Common myeloid progenitor, CD34-positive (primary cell): ENCODE measurements around the gene BAIAP2.

ENCODE experiments used
- CTCF ChIA-PET: fragments of 350-600 bp; sonication (Branson Sonifier 250); formaldehyde crosslinking; loops from one replicate; lab custom pipeline; 2021; ENCODE audit warnings: antibody characterized with exemption; lab: Charles Lee
- POLR2A ChIA-PET: fragments of 350-600 bp; sonication (Branson Sonifier 250); formaldehyde crosslinking; loops from one replicate; lab custom pipeline; 2021; ENCODE audit warnings: antibody characterized with exemption; lab: Charles Lee
- DNase-seq, 3 donors: peaks; one replicate each; pipeline versions ENCODE4 v3.0.0 to v3.0.0-alpha.2; 2013
- H3K27ac ChIP-seq, 2 experiments: 1 replicate in 1 of 2; 2 replicates in 1 of 2; pipeline ENCODE4 v1.7.0; 2013; ENCODE audit warnings: inconsistent platforms in 2 of 2, low read length in 2 of 2, mild to moderate bottlenecking in 2 of 2, low read depth in 1 of 2, moderate library complexity in 1 of 2; ENCODE audit not compliant: severe bottlenecking in 2 of 2, insufficient read depth in 1 of 2, poor library complexity in 1 of 2
- H3K27me3 ChIP-seq, 5 experiments: replicated peaks in 2 of 5; 1 replicate in 3 of 5; 2 replicates in 2 of 5; pipeline versions ENCODE4 v1.6.1 to v1.7.0; 2013; ENCODE audit warnings: low read length in 4 of 5, mild to moderate bottlenecking in 2 of 5, moderate library complexity in 2 of 5, inconsistent platforms in 1 of 5; ENCODE audit not compliant: insufficient read depth in 5 of 5, control insufficient read depth in 4 of 5
- H3K36me3 ChIP-seq, 4 experiments: 1 replicate in 2 of 4; 2 replicates in 2 of 4; pipeline versions ENCODE4 v1.6.1 to v1.7.0; 2013; ENCODE audit warnings: low read length in 3 of 4, control low read depth in 1 of 4, mild to moderate bottlenecking in 1 of 4; ENCODE audit not compliant: control insufficient read depth in 4 of 4, insufficient read depth in 4 of 4
- H3K4me1 ChIP-seq, 4 experiments: 1 replicate in 3 of 4; 2 replicates in 1 of 4; pipeline versions ENCODE4 v1.6.1 to v1.7.1; 2013; ENCODE audit warnings: low read length in 3 of 4, mild to moderate bottlenecking in 3 of 4, control low read depth in 1 of 4, inconsistent platforms in 1 of 4, moderate library complexity in 1 of 4; ENCODE audit not compliant: control insufficient read depth in 4 of 4, insufficient read depth in 4 of 4; ENCODE audit errors: control extremely low read depth in 1 of 4
- H3K4me3 ChIP-seq, 7 experiments: 1 replicate in 4 of 7; 2 replicates in 3 of 7; pipeline versions ENCODE4 v1.5.1 to v1.7.0; 2013; ENCODE audit warnings: mild to moderate bottlenecking in 7 of 7, low read length in 6 of 7, moderate library complexity in 6 of 7, inconsistent platforms in 2 of 7, low read depth in 2 of 7, control low read depth in 1 of 7; ENCODE audit not compliant: insufficient read depth in 4 of 7, control insufficient read depth in 1 of 7; ENCODE audit errors: extremely low read depth in 1 of 7
- H3K9me3 ChIP-seq, 5 experiments: 1 replicate in 4 of 5; 2 replicates in 1 of 5; pipeline versions ENCODE4 v1.6.1 to v1.7.1; 2013; ENCODE audit warnings: low read length in 4 of 5, mild to moderate bottlenecking in 2 of 5, inconsistent platforms in 1 of 5, low read depth in 1 of 5, moderate library complexity in 1 of 5; ENCODE audit not compliant: control insufficient read depth in 4 of 5, insufficient read depth in 2 of 5; ENCODE audit errors: control extremely low read depth in 1 of 5
- WGBS: methylation state at CpG from one replicate; pipeline ENCODE4 v1.1.5; 2013; ENCODE audit not compliant: insufficient coverage; 5-methylcytosine and 5-hydroxymethylcytosine counted together

Gene BAIAP2

DNA sequence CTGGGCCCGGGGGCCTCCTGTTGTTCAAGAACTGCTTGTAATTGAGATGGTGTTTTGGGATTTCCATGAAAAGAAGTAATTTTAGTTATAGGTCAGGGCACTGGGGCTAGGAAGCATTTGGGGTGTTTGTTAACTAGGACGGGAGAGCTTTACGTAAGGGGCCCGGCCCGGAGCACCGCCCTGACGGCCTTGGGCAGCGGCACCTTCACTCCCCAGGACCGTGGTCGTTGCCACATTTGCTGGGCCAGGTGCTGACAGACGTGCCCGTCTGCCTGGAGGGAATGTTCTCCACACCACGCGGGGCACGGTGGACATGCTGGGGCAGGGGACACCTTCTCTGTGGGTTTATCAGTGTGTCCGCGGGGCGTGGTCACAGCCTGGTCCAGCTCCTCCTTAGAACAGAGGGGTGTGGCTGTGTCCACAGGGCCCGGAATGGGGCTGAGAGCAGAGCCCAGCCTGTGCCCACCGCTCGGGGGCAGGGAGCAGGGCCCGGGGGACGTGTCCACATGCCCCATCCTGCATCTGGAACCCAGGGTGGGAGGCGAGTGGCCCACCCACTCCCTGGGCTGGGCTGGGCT is 57.7 kb downstream of the BAIAP2 start:
- Histone ChIP-seq H3K27me3 (no peaks in the 10 kb centered on the region), H3K4me1 (peaks cover 0 to 39% (median 23%) of the 10 kb centered on the region in 4 experiments), H3K36me3 (no peaks in the 10 kb centered on the region), H3K4me3 (no peak overlapping the region), H3K27ac (no peak overlapping the region), H3K9me3 (no peaks in the 10 kb centered on the region)
- DNase-seq = no peak
- 97% methylated on average over 24 of the region's 24 CpGs for WGBS
- ChIA-PET POLR2A (no interaction called here), CTCF (interaction anchor here (1.5 to 2.1 kb wide), 2 partner anchors 9 to 11 kb away, joined by 3 to 11 read pairs; no protein-coding TSS in a partner anchor)

- Histone ChIP-seq H3K36me3 (no peaks in the 10 kb centered on the region), H3K27ac (no peak overlapping the region), H3K27me3 (no peaks in the 10 kb centered on the region), H3K4me1 (peaks cover 0 to 42% (median 27%) of the 10 kb centered on the region in 4 experiments), H3K4me3 (peak overlapping the region in 1 of 7 experiments; percentile 4), H3K9me3 (no peaks in the 10 kb centered on the region)
- POLR2A ChIA-PET = interaction anchor here (0.6 kb wide), 1 partner anchor 68 kb away, joined by 3 read pairs; no protein-coding TSS in a partner anchor
- CTCF ChIA-PET = interaction anchor here (1.3 to 1.5 kb wide), 2 partner anchors 10 to 102 kb away, joined by 3 read pairs; partner anchors contain the start of gene CHMP6
- 96% methylated on average over 10 of the region's 21 CpGs for WGBS
- no peak for DNase-seq
These were observed 58.9 kb downstream of the BAIAP2 start for GRCh38 chr17:81093619-81094508.

DNA sequence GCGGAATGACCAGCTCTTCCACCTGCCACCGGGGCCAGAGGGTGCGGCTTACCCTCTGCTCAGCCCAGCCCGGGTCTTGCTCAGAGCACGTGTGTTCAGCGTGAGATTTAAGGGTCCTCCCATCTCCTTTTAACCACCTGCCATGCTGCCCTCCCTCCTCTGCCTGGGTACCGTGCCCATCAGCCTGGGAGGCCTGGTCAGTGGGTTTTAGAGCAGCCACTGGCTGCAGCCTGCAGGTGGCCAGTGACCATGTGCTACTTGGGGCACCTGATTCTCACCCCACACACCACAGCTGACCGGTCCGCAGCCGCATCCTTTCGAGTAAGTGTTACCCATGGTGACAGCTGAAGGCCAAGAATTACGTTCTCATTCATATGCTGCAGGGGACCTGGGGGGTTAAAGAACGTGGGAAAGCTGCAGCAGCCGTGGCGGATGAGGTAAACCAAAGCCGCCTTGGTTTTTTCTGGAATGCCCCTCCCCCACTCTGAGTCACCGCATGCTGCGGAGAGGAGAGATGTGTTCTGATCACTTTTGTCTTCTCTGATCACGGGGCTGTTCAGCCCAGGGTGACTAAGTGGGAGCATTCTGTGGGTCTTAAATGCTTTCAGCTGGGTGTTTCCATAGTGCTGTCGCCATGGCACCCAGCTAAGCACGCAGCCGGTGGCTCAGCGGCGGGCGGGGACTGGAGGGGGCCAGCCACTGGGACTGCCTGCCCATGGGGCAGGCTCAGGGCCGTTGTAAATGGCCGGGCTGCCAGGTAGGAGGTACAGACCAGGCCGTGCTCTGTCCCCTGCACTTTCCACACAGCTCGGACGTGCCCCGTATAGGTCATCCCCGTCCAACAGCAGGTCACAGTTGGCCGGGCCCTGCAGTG is 59.8 kb downstream of the BAIAP2 start:
- ChIA-PET POLR2A (no interaction called here), CTCF (interaction anchor here (0.8 to 1.3 kb wide), 2 partner anchors 9 to 103 kb away, joined by 3 read pairs; partner anchors contain the start of gene CHMP6)
- no peaks in the 10 kb centered on the region for H3K36me3 ChIP-seq
- peaks cover 0 to 42% (median 27%) of the 10 kb centered on the region in 4 experiments for H3K4me1 ChIP-seq
- H3K27ac ChIP-seq = no peak overlapping the region
- peak; percentile 21 to 83 (median 71) for DNase-seq
- 81% methylated on average over 24 of the region's 33 CpGs for WGBS
- no peaks in the 10 kb centered on the region for H3K9me3 ChIP-seq
- H3K4me3 ChIP-seq = peak overlapping the region in 1 of 7 experiments; percentile 4
- no peaks in the 10 kb centered on the region for H3K27me3 ChIP-seq

GRCh38 chr17:81095383-81095762 is 60.4 kb downstream of the BAIAP2 start:
- Histone ChIP-seq H3K27me3 (no peaks in the 10 kb centered on the region), H3K4me3 (no peak overlapping the region), H3K9me3 (no peaks in the 10 kb centered on the region), H3K36me3 (no peaks in the 10 kb centered on the region), H3K27ac (no peak overlapping the region), H3K4me1 (peaks cover 0 to 41% (median 25%) of the 10 kb centered on the region in 4 experiments)
- no peak for DNase-seq
- WGBS = 82% methylated on average over 13 of the region's 13 CpGs
- CTCF ChIA-PET = interaction anchor here (0.8 kb wide), 1 partner anchor 8 kb away, joined by 3 read pairs; no protein-coding TSS in a partner anchor
- POLR2A ChIA-PET = no interaction called here

GRCh38 chr17:81096741-81097133 is 61.8 kb downstream of the BAIAP2 start:
- ChIA-PET POLR2A (no interaction called here), CTCF (interaction anchor here (0.9 to 3.3 kb wide), 5 partner anchors 8 to 77 kb away, joined by 3 to 12 read pairs (median 5); no protein-coding TSS in a partner anchor)
- H3K27ac ChIP-seq = no peak overlapping the region
- peak overlapping the region in 1 of 7 experiments; percentile 11 for H3K4me3 ChIP-seq
- no peaks in the 10 kb centered on the region for H3K27me3 ChIP-seq
- H3K36me3 ChIP-seq = no peaks in the 10 kb centered on the region
- no peaks in the 10 kb centered on the region for H3K9me3 ChIP-seq
- WGBS = 88% methylated on average over 5 of the region's 7 CpGs
- DNase-seq = no peak
- peaks cover 0 to 37% (median 22%) of the 10 kb centered on the region in 4 experiments for H3K4me1 ChIP-seq

GRCh38 chr17:81097134-81097942 is 62.4 kb downstream of the BAIAP2 start:
- Histone ChIP-seq H3K27ac (peak overlapping the region in 1 of 2 experiments; percentile 44), H3K4me3 (peak overlapping the region in 2 of 7 experiments; percentile 11 to 52), H3K9me3 (no peaks in the 10 kb centered on the region), H3K36me3 (no peaks in the 10 kb centered on the region), H3K4me1 (peaks cover 0 to 41% (median 23%) of the 10 kb centered on the region in 4 experiments), H3K27me3 (no peaks in the 10 kb centered on the region)
- CTCF ChIA-PET = interaction anchor here (0.7 to 3.3 kb wide), 8 partner anchors 9 to 78 kb away, joined by 3 to 12 read pairs (median 4); no protein-coding TSS in a partner anchor
- 31% methylated on average over 23 of the region's 31 CpGs for WGBS
- POLR2A ChIA-PET = interaction anchor here (0.5 kb wide), 1 partner anchor 587 kb away, joined by 3 read pairs; no protein-coding TSS in a partner anchor
- DNase-seq = peak; percentile 45 to 75 (median 70)
